Measurements from ENCODE around the gene GPC5.
A peak's percentile ranks its signal among the peaks of the same experiment; 100 is the strongest.

GPC5 gene

GRCh38 chr13:91598655-91599054 is 200.2 kb downstream of the GPC5 start:
- DNase-seq: no peak

- no peak for DNase-seq
Measured at GRCh38 chr13:91601273-91601672, 202.9 kb downstream of the GPC5 start.

GRCh38 chr13:91601807-91602206 is 203.4 kb downstream of the GPC5 start:
- no peak for DNase-seq

- peak; percentile 35 for DNase-seq
Measured at GRCh38 chr13:91609353-91609752, 210.9 kb downstream of the GPC5 start.

GRCh38 chr13:91618315-91618714 is 219.9 kb downstream of the GPC5 start:
- no peak for DNase-seq

GRCh38 chr13:91620670-91621141 is 222.3 kb downstream of the GPC5 start:
- no peak for DNase-seq

GRCh38 chr13:91621161-91621560 is 222.7 kb downstream of the GPC5 start:
- DNase-seq: no peak

GRCh38 chr13:91621963-91622362 is 223.5 kb downstream of the GPC5 start:
- DNase-seq: peak; percentile 48

- DNase-seq: no peak
Measured at GRCh38 chr13:91622778-91623550, 224.5 kb downstream of the GPC5 start.

GRCh38 chr13:91627952-91628739 is 229.7 kb downstream of the GPC5 start:
- no peak for DNase-seq

GRCh38 chr13:91630946-91631345 is 232.5 kb downstream of the GPC5 start:
- DNase-seq: no peak

- no peak for DNase-seq
Measured at GRCh38 chr13:91632086-91632485, 233.7 kb downstream of the GPC5 start.

- no peak for DNase-seq
Measured at GRCh38 chr13:91639330-91639729, 240.9 kb downstream of the GPC5 start.

GRCh38 chr13:91643394-91643793 is 245.0 kb downstream of the GPC5 start:
- no peak for DNase-seq

- no peak for DNase-seq
Measured at GRCh38 chr13:91644806-91645205, 246.4 kb downstream of the GPC5 start.

GRCh38 chr13:91647361-91647990 is 249.1 kb downstream of the GPC5 start:
- DNase-seq: peak; percentile 68

GRCh38 chr13:91648012-91648411 is 249.6 kb downstream of the GPC5 start:
- no peak for DNase-seq

GRCh38 chr13:91649456-91649855 is 251.0 kb downstream of the GPC5 start:
- no peak for DNase-seq

GRCh38 chr13:91652404-91653301 is 254.2 kb downstream of the GPC5 start:
- peak; percentile 16 for DNase-seq

- no peak for DNase-seq
Measured at GRCh38 chr13:91655731-91656130, 257.3 kb downstream of the GPC5 start.

GRCh38 chr13:91657283-91657682 is 258.9 kb downstream of the GPC5 start:
- DNase-seq: no peak

GRCh38 chr13:91659256-91660075 is 261.0 kb downstream of the GPC5 start:
- peak; percentile 45 for DNase-seq

Data from NCI-H82 (cell line).